HTR-8/SVneo (cell line): ENCODE measurements around the gene MACROD2.

Experiments
- DNase-seq: peaks from one replicate; pipeline ENCODE4 v3.0.0; 2011; ENCODE audit warnings: low spot score, mixed read lengths; ENCODE audit not compliant: insufficient read length
- FAIRE-seq: peaks from 2 replicates; lab custom pipeline; 2011; peaks lifted over from hg19 to GRCh38; lab: Jason Lieb, UNC

Gene MACROD2

GRCh38 chr20:15071085-15071808 is 1075.9 kb downstream of the MACROD2 start:
- no peak for DNase-seq
- no peak for FAIRE-seq

GRCh38 chr20:15072316-15072715 is 1077.0 kb downstream of the MACROD2 start:
- no peak for FAIRE-seq
- DNase-seq = no peak

- FAIRE-seq = no peak
These were observed 1080.3 kb downstream of the MACROD2 start for GRCh38 chr20:15075586-15075985.

DNA sequence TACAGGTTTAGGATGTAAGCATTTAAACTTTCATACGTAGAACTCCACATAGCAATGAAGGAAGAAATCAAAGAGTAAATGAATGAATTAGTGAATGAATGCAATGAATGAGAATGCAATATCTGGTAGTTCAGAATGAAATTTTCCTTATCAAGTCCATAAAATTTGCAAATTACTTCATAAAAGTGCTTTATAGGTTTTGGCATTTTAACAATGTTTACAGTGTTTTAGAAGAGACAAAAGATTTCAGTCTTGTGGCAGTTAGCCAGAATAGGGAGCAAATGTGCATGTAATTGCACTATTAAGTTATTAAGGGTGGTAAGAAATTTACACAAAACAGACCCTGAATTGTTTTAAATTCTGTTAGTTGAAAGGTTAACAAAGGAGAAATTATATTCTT is 1081.5 kb downstream of the MACROD2 start:
- no peak for FAIRE-seq
- DNase-seq = no peak

More at GRCh38 chr20:15075586-15075985, 1080.3 kb downstream of the MACROD2 start:
- no peak for DNase-seq

DNA sequence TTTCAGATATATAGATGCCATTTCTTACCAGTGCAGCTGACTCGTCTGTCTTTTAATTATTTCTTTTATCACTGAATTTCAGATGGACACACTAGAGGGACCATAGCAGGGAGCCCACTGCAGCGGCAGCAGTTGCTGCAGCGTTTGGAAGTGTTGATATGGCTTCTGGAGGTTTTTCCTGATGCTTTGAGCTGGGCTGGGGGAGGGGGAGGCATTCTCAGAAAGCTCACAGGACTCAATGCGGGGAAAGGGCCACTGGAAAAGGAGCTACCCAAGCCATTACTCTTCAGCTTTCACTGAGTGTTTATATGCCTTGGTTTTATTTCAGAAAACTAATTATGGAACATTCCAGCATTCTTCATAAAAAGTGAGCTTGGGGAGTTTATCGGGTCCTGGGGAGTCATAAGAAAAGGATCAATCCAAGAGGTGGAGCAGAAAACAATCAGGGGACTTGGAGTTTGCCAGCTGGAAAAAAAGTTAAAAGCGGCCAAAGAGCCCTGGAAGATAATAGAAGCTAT is 1082.5 kb downstream of the MACROD2 start:
- no peak for FAIRE-seq
- DNase-seq = no peak

DNA sequence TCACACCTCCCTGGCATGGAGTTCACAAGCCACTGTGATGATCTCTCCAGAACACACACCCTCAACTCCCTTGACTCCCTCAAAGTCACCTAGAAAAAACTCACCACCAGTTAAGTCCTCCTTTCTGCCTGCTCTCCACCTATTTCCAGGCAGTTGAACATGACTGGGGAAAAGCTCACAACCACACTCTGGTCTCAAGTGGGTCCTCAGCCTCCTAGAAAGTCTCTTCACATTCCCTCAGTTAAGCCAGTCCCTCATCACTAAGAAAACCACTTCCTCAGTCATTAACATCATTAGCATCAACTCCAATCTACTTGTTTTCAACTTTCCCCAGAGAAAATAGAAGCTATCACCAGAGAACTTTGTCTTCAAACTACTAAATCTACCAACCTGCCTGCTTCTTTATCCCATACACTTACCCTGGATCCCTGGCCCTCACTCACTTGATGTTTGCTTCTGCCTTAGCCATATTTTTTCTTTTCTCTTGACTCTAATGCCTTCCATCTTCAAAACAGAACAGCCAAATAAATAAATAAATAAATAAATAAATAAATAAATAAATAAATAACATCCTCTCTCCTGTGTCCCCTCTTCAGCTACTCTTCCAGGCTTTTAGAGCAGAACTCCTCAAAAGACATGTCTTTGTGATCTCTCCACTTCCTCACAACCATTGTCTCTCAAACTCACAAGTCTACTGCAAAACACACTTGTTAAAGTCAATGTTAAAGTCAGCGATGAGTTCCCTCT is 1084.5 kb downstream of the MACROD2 start:
- no peak for FAIRE-seq
- DNase-seq = no peak

DNA sequence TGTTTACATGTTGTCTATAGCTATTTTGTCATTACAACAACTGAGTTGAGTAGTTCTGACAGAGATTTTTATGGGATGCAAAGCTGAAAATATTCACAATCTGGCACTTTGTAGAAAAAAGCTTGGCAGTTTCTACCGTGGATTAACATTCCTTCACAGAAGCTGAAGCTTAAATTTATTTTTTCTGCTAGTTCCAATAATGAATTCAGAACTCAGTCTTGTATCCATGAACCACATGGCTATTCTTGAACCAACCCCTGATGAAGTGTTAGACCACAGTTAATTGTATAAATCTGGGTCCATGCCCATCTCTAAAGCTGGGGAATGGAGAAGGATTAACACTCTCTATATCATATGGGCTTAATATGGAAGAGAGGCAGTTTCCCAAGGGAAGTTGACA is 1085.9 kb downstream of the MACROD2 start:
- FAIRE-seq = no peak
- DNase-seq = no peak

DNA sequence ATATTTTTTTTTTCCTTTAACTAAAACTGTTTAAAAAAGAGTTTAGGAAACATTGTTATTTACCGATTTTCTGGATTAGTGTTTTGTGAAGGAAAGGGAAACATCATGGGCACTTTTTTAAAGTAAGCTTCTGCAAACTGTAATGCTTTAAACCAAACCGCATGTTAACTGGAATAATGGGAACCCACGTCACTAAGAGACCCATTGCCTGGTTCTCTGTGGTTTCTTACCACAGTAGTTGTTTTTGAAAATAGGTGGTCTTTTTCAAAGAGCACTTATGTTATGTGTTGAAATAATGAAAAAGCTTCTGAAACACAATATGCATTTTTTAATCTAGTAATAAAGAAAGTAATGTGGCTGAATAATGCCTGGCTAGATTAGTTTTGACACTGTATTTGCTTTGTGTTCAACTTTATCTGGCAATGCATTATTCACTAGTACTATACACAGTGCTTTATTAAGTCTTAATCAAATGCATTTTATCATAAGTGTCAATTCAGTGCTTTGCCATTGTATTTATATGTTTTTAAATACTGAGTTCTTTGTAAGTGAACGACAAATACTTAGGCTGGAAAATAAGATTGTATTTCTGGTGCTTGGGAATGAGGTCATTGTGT is 1096.2 kb downstream of the MACROD2 start:
- DNase-seq (no peak), FAIRE-seq (no peak)

- DNase-seq (no peak), FAIRE-seq (no peak)
These were observed 1103.0 kb downstream of the MACROD2 start for GRCh38 chr20:15098351-15098750.

GRCh38 chr20:15099130-15099529 is 1103.8 kb downstream of the MACROD2 start:
- no peak for FAIRE-seq

DNA sequence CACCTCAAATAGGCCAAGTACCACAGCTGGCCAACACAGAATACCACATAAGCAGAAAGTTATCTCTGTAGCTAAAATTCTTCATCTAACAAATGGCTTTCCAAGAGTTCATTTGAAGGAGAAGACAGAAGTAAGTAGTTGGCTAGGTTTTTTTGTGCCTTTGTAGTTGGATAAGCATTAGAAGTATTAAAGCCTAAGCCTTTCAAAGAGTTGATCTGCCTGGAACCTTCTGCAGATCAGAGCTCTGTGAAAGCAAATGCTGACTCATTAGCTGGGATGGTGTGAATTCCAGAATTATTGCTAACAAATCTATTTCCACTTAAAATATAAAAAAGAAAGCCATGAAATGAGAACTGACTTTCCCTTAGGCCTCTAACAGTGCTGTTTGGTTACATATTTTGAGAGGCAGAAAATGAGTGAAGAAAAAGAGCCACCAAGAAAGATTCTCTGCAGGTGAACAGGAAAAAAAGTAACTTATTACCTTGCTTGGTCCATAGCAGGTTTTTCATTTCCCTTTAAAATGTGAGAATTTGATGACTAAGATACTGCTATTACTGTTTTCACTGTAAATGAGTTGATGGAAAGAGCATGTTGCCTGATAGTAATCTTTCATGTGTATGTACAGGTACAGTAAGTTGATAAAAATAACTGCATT is 1105.3 kb downstream of the MACROD2 start:
- no peak for DNase-seq
- no peak for FAIRE-seq

More at GRCh38 chr20:15099130-15099529, 1103.8 kb downstream of the MACROD2 start:
- no peak for DNase-seq

GRCh38 chr20:15107931-15108330 is 1112.6 kb downstream of the MACROD2 start:
- DNase-seq (no peak), FAIRE-seq (no peak)

GRCh38 chr20:15109494-15109893 is 1114.2 kb downstream of the MACROD2 start:
- DNase-seq (no peak), FAIRE-seq (no peak)

DNA sequence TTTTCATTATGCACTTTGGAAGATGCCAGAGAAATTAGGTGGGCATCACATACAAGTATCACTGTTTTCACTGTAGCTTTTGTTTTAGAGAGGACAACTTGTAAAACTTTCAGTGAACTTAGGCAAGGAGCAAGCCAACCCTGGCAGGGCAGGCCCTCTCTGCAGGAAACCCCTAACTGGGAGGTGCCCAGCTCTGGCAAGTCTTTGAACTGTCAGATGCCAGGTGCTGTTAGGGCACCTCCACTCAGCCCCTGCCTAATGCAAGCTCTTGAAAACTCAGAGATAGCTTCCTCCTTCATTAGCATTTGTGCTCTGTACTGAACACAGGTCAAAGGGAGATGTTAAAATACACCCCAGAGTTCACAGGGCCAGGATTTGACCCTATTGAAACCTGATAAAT is 1116.3 kb downstream of the MACROD2 start:
- DNase-seq = no peak
- FAIRE-seq = no peak

DNA sequence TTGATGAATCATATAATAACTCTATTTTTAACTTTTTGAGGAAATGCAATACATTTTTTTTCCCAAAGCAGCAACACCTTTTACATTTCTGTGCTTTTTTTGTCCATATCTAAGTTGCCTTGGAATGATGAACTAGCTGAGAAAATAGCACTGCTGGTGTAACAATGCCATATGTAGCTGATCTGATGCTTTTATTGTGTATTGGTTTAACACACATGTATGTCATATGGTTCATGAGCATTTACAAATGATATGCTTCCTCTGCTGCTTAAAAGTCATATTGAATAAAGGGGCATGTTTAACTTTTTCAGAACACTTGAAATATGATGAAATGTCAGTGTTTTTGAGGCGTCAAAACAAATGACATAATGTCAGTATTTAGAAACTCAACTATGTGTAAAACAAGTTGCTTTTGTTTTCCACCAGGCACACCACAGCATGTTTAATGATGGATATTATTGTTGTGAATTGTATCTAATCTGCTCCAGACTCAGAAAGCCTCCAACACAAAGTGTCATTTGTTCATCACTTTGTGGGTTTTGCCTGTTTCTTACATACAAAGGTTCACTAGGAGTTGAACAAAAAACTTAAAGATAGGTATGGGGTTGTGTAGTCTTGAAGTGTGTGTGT is 1117.9 kb downstream of the MACROD2 start:
- DNase-seq (no peak), FAIRE-seq (no peak)

DNA sequence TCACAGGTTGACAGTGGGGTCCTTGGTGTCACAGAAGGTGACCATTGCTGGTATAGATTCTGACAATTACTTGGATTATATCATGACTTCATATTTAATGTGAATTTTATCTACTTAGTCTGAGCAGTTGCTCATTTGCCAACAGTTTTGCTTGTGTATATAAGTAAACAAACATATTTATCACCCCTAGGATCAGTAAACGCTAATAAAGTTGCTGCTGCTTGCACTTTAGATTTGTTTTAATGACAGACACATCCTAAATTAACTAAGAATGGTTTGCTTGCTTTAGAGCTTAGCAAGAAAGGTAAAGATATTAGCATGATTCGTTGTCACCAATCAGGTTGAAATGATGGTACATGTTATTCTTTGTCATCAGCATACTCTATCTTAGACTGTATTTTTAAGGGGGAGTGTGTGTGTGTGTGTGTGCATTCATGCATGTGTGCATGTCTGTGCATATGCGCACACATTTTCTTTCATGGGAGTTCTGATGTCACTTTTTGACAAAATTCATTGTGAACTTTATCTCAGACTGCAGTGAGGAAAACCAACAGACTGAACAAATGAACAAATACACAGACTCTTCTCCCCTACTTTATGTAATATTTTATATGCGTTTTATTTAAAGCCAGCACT is 1124.7 kb downstream of the MACROD2 start:
- DNase-seq = no peak
- FAIRE-seq = no peak

- FAIRE-seq = no peak
- no peak for DNase-seq
These were observed 1127.3 kb downstream of the MACROD2 start for GRCh38 chr20:15122613-15123012.

DNA sequence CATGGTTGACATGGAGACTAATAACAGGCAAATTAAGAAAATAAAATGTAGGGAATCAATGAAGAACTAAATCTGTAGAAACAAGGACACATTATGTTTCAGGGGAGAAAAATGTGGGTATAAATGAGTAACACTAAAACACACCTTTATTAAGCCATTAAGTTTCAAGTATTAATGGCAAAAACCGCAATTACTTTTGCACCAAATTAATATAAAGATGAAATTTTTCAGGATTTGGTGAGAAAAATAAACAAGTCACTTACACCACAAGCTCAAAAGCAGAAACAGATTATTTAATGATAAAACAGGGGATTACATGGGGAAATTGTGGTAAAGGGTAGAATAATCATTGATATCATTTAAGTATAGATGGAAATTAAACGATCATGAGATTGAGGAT is 1135.9 kb downstream of the MACROD2 start:
- FAIRE-seq (no peak), DNase-seq (no peak)

DNA sequence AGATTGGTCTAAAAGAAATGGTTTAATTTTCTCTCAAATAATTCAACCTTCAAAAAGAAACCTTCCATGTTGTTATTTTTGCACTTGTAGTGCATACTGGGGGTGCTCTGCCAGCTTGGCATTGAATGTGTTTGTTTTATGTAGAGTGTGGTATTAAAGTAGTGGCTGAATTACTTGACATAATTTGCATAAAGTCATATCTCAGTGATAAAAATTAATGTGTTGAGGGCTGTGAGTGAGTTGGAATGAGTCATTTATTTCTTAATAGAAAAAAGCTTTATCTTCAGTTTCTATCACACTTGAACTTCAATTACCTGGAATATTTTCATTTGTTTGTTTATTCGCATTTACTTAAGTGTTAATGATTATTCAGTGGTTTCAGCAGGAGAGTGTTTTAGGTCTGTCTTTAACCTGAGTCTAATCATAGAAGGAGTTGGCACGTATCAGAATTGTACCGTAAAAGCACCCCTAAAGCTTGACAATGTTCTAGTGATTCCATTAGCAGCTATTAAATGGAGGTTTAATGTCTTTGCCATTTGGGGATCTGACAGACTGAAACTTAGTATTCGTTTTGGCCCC is 1143.3 kb downstream of the MACROD2 start:
- FAIRE-seq (no peak), DNase-seq (no peak)
